Left colon (tissue), 2 donors: ENCODE results near the gene URI1. TPM values are rescaled to one million over a fixed set of nuclear protein-coding genes. Genes with fewer than 3 reads are reported as not detected.
"Not testable (repeated sequence)": the region's sequence is repeated elsewhere in the genome, so short reads cannot be mapped to it uniquely, and the experiment has no call there.

ENCODE experiments used
- ATAC-seq: fragments of 200-7000 bp; cut with Tn5 transposase; one replicate; pipeline ENCODE4 v1.9.1; 2020; ENCODE audit warnings: mild to moderate bottlenecking, moderate library complexity
- DNase-seq, 2 donors: peaks; one replicate each; pipeline ENCODE4 v3.0.0-alpha.2; 2020
- intact Hi-C, 2 donors: fragments of 100-400 bp; cut with DNase I in 1 of 2; cut with micrococcal nuclease in 1 of 2; formaldehyde crosslinking; loops; one replicate each; pipeline versions ENCODE4 v1.11.2 to v1.14.0; 2022; cut with DNase I, micrococcal nuclease
- total RNA-seq, 2 donors: library from RNA; stranded (reverse); fragmentation: NEBNext Ultra II Directional; extraction: Animal tissue kit (Norgen Biotek cat#: 25700); gene quantifications; one replicate each; pipeline ENCODE4 v1.2.1, GENCODE V29; 2021
- donor health status: DM: no; HTN: no; CAD: no.
- donor health status: DM: yes; HTN: yes; CAD: no.

Gene URI1
- total RNA-seq, 2 donors from 2014 or later = 41.8 to 47.6 TPM

DNA sequence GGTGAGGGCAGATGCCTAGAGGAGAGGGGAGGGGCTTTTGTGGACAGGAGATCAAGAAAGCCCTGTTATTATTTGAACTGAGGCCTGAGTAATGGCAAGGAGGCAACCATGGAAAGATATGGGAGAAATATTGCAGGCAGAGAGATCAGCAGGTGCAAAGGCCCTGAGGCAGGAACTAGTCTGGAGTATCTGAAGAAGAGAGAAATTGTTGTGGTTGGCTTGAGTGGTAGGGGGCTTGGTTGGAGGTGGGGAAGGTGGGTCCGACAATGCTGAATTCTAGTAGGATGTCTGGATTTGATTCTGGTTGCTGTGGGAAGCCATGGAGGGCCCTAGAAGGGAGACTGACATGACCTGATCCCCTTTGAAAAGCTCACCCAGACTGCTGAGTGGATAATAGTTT lies 2.4 kb upstream of the URI1 start:
- DNase-seq (no peak), ATAC-seq (no peak)
- intact Hi-C loops = no loop called here

DNA sequence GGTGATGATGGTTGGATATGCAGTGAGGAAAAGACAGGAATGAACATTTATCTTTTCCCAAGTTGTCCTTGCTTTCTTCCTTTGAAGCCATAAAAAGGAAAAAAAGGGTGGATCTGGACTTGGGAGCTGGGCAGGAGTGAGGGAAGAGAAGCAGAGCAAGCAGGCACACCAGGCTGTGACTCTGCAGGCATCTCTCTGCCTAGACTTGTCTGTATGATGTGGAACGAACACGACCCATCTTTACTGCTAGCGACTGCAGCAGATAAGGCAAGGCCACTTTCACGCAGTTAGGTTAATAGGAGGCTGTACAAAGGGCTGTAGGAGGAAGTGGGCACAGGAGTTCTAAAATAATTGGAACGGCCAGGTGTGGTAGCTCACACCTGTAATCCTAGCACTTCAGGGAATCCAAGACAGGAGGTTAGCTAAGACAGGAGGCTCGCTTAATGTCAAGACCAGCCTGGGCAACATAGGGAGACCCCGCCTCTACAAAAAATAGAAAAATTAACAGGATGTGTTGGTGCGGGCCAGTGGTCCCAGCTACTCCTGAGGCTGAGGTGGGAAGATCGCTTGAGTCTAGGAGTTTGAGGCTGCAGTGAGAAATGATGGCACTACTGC lies 961 bp upstream of the URI1 start:
- ATAC-seq = no peak
- intact Hi-C loops = no loop called here

DNA sequence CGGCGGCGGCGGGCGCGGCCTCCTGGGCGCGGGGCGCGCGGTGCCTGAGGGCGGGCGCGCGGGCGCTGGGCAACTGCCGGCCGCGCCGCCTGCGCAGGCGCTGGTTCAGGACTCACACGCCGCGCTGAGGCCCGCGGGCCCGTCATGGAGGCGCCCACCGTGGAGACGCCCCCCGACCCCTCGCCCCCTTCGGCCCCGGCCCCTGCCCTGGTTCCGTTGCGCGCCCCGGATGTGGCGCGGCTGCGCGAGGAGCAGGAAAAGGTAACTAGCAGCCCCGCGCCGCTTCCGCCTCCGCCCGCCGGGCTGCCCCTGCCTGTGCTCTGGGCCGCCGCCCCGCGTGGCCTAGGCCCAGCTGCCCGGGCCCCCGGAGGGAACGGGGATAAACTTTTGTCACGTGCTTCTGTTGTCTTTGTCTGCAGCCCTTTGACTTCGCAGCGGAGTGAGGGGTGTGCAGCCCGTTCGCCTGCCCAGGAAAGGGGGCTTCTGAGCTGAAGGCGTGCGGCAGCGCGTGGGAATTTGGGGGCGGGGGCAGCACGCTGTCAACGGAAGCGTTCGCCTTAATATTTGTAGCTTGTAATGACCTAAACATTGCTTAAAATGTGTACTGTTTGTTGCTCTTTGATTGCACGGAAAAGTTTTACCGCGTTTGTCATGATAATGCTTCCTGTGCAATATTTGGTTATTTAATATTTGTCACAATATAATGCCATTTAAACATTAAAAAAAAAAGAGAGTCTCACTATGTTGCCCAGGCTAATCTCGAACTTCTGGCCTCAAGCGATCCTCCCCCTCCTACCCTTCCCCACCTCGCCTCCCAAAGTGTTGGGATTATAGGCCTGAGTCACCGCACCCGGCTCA lies 594 bp downstream of the URI1 start:
- ATAC-seq = peak; percentile 83
- DNase-seq = peak; percentile 64 to 83
- intact Hi-C loops = no loop called here

More for the DNA sequence above, 961 bp upstream of the URI1 start:
- no peak for DNase-seq

DNA sequence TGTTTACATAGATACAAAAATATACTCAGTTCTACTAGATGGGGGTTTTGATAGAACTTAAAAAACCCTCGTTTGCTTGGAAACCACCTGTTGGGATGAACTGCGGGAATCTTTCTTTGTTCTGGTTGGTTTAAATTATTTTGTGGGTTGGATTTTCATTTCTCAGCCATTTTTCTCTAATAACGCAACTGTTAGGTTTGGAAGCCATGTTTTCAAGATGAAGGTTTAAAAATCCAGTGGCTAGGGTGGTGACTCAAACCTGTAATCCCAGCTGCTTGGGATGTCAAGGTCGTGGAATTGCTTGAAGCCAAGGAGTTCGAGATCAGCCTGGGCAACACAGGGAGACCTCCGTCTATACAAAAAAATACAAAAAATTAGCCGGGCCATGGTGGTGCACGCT lies 1.6 kb downstream of the URI1 start:
- ATAC-seq = no peak
- no peak for DNase-seq
- intact Hi-C loops = no loop called here

DNA sequence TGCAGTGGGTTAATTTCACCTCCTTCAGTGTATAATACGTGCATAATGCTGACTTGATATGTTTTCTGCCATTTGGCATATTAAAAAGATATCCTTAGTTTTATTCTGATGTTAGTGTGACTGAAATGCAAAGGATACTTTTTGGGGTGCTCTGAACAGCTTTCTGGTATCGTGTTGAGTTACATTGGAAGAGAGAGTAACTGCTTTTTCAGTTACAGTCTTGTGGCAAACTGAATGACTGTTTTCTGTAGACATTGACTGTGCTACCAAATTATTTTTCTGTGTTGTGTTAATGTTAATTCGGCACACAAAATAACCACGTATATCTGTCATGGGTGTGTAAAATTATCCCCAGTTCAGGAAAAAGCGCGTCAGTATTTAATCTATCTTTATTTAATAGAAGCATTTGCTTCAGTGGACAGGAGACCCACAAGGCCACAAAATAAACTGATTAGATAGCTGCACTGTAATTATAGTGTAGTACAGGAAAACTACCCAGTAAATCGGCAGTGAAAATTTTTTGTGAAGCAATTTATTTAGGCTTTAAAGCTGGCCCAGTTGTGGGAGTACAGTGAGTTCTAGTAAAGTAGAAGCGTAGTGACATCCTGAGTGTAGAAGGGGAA lies 2.5 kb downstream of the URI1 start:
- no peak for DNase-seq
- no peak for ATAC-seq
- intact Hi-C loops = no loop called here

DNA sequence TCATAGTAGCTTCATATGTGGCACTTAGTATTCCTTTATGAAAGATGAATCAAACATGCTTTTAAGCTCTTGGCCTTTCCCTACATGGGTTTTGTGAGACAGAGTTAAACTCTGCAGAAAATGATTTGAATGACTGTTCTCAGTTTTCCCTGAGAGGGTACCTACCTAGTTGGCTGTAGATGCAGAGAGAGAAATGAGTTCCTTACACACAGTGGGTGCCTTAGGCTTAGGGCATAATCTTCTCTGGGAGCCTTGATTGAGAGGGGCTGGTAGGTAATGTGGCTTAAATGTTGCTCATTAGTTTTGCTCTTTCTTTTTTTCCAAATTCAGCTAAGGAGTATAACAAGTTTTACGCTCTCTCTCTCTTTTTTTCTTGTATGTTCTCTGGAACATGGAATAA lies 3.0 kb downstream of the URI1 start:
- ATAC-seq = no peak
- intact Hi-C loops = no loop called here
- DNase-seq = no peak

DNA sequence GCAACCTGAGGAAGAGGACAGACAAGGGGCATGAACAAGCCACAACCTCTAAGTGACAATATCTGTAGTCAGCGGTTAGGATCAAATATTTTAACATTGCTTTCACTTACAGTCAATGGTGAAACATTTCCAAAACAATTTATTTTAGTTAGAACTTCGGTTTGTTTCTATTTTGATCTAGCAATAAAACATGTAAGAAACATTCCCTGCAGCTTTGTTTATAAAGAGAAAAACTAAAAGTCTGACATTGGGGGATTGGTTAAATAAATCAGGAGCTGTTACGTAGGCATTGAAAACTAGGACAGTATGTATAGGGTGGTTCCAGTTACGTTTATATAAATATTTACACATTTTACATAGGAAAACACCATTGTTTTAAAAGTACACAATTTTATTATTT lies 3.4 kb downstream of the URI1 start:
- ATAC-seq = no peak
- intact Hi-C loops = no loop called here
- no peak for DNase-seq

DNA sequence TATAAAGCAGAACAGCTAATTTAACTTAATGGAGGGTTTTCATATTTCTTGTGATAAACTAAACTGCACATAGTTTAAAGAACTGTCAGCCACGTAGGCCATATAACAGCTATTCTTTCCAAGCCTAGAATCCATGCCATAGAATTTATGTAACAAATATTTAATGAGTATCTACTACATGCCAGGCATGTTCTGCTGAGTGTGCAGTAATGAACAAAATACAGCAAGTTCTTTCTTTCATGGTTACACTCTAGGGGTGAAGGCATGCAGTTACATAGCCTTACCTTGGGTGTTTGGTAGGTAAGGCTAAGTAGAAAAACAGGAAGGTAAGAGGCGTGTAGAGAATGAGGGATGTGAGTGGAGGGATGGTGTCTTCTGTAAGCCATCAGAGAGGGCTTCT lies 4.6 kb downstream of the URI1 start:
- DNase-seq (no peak), ATAC-seq (no peak)
- intact Hi-C loops = no loop called here

DNA sequence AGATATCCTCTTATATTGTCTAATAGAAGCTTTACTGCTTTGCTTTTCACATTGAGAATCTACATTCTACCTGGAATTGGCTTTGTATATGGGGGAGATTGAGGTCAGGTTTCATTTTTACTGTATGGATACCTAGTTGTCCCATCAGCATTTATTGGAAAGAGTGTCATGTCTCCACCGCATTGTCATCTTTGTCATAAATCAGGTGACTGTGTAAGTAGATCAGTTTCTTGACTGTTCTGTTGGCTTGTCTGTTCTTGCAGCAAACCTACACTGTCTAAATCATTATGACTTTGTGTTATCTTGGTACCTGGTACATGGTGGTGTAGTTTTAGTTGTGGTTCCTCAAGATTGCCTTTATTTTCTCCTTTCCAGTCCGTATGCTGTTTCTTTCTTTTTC lies 5.8 kb downstream of the URI1 start:
- no peak for DNase-seq
- no peak for ATAC-seq
- intact Hi-C loops = no loop called here

DNA sequence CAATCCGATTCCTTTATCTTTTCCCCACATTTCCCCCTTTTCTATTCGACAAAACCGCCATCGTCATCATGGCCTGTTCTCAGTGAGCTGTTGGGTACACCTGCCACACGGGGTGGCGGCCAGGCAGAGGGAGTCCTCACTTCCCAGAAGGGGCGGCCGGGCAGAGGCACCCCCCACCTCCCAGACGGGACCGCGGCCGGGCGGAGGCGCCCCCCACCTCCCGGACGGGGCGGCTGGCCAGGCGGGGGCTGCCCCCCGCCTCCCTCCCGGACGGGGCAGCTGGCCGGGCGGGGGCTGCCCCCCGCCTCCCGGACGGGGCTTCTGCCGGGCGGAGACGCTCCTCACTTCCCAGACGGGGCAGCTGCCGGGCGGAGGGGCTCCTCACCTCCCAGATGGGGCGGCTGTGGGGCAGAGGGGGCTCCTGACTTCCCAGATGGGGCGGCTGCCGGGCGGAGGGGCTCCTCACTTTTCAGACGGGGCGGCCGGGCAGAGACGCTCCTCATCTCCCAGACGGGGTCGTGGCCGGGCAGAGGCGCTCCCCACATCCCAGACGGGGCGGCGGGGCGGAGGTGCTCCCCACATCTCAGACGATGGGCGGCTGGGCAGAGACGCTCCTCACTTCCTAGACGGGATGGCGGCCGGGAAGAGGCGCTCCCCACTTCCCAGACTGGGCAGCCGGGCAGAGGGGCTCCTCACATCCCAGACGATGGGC lies 6.9 kb downstream of the URI1 start:
- ATAC-seq, DNase-seq, intact Hi-C loops: not testable (repeated sequence)

DNA sequence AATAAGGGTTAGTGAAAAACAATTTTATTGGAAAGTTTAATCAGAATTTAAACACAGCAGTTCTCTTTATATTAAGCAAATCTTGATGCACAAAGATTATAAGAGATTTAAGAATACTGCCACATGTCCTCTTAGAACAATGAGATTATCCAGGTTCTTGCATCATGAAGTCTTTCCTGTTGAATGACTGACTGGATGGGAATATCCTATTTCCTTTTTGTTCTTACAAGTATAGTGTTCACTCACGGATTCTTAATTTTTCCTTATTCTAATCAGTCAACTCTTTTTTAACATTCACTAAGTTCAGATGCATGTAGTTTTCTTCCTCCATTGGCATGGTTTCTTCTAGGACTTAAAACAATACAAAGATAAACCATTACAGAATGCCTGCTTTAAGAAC lies 10.1 kb downstream of the URI1 start:
- DNase-seq = no peak
- intact Hi-C loops = no loop called here
- ATAC-seq = no peak

DNA sequence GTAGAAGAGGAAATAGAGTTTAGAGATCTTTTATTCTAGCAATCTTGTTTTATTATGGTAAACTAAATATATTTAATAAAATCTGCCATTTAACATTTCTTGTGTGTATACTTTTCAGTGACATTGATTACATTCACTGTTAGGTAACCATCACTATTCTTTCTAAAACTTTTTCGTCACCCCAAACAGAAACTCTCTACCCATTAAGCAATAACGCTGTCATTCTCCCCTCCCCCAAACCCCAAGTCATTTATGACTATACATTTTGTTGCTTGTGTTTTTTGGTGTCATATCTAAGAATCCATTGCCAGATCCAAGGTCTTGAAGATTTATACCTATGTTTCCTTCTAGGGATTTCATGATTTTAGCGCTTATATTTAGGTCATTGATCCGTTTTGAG lies 10.6 kb downstream of the URI1 start:
- DNase-seq = no peak
- no peak for ATAC-seq
- intact Hi-C loops = no loop called here

DNA sequence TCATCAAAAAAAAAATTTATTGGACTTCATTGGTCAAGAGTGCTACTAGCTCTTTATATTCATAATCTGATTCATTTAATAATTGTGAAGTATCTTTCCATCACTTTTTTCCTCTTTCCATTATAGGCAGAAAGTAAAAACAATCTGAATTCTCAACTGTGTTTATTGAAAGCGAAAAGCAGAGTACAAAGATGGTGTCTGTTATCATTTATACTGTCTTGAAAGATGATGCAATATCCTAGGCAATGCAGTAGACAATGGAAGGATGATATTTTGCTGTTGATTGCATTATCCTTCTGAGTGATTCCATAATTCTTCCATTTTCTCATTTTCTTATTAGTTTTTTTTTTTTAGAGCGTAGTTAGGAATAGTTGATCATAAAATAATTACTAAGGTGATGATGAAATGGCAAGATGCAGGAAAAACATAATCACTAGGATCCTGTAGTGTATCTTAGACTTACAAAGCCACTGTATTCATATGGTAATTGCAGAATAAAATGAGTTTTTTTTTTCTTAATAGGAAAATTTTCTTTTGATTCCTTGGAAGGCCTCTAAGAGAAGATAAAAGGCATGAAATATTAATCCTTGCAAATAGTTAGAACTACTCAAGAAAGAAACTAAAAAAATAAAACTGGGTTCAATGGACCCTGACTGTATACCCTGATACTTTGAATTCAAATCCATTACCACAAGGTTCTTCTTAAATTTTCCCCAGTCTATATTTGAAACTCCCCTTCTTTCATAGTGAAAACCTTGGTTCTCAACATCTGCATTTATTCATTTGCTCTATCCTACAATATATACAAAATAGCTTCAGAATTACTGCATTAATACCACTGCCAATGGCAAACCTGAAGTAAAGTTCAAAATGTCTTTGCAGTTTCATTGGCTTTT lies 11.6 kb downstream of the URI1 start:
- no peak for DNase-seq
- no peak for ATAC-seq
- intact Hi-C loops = no loop called here

DNA sequence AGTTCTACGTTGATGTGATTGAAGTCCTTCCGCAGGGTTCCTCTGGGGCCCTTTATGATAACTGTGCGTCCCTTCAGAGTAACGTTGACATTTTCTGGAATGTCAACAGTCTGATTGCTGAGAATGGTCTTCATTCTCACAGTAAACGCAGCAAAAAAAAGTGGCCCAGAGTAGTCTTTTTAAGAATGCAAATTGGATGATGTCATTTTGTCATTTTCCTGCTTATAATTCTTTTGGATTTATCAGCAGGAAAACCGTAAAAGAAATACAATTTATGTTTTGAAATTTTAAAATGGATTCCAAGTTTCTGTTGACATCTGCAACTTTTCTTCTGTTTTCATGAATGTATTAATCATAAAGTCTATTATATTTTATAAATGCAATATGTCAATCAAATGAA lies 14.8 kb downstream of the URI1 start:
- no peak for DNase-seq
- intact Hi-C loops = no loop called here

DNA sequence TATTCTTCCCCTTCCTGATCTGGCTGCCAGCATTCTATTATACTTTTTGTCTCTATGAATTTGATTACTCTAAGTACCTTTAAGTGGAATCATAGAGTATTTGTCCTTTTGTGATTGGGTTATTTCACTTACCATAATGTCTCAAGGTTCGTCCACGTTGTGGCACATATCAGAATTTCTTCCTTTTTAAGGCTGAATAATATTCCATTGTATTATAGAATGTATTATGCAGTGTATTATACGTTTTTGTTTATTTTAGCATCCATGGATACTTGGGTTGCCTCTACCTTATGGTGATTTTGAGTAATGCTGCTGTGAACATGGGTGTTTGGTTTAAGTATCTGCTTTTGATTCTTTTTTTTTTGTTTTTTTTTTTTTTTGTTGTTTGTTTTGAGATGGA lies 19.3 kb downstream of the URI1 start:
- intact Hi-C loops = no loop called here
- DNase-seq = no peak
- no peak for ATAC-seq

More for the DNA sequence above, 14.8 kb downstream of the URI1 start:
- no peak for ATAC-seq

DNA sequence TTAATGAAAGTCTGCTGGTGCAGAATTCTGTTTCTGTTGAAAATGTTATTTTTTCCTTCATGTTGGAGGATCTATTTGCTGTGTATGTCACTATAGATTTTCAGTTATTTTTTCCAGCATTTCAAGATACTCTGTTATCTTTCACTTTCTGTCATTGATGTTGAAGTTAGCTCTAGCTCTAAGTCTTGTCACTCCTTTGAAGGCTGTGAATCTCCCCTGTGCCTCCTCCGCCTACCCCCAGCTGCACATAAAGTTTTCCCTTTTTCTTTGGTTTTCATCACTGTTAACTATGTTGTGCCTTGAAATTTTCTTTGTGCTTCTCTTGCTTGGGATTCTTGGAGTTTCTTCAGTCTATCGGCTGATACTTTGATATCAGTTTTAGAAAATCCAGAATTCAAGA lies 20.8 kb downstream of the URI1 start:
- intact Hi-C loops = no loop called here
- no peak for ATAC-seq

DNA sequence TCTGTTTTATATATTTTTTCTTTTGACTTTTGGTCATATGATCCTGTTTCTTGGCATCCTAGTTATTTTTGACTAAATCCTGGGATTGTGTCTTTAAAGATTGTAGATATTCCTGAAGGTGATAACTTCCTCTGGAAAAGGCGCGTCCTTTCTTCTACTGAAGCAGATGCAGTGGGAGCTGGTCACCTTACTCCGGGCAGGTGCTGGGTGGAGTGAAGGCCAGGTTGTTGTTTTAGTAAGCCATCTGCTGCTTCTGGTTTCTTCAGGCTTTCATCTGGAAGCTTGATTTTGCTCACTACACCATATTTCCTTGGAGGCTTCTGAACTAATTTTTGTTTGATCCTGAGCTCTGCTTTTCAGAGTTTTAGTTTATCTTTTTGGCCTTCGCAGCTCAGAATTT lies 21.5 kb downstream of the URI1 start:
- peak; percentile 69 for ATAC-seq
- intact Hi-C loops = no loop called here

More for the DNA sequence above, 20.8 kb downstream of the URI1 start:
- no peak for DNase-seq

DNA sequence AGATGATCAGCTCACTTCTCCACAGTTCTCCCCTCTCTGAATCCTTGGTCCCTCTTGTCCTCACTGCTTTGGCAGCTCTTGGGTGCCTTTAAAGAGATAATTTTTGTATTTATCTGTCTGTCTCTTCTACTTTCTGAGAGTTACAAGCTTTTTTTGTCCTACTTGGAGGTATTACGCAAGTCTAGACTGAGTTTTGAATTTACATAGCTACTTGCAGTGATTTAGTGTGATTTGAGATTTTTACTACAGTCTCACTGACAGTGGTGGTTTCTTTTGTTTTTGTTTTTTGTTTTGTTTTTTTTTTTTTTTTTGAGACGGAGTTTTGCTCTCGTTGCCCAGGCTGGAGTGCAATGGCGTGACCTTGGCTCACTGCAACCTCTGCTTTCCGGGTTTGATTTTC lies 22.1 kb downstream of the URI1 start:
- intact Hi-C loops = no loop called here
- no peak for DNase-seq
- ATAC-seq = no peak

More for the DNA sequence above, 21.5 kb downstream of the URI1 start:
- no peak for DNase-seq

DNA sequence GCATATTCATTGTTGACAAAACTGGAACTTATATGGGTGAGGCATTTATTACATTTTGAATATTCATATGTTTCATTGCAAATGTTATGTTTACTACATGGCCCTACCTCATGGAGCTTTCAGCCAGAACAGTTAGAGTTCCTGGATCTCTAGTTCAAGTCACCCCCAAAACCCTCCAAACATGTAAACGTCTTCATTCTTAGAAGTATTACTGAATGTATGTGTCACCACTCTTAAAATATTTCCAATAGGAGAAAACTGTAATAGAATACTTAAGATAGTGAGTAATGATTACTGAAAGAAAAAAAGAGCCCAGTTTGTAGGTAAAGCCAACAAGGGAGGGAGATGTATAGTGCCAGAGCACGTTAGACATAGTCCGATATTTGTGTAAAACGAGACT lies 23.5 kb downstream of the URI1 start:
- intact Hi-C loops = no loop called here
- DNase-seq = no peak
- no peak for ATAC-seq
